Measurements from ENCODE around the gene KPNA4. TPM values are rescaled to one million over a fixed set of nuclear protein-coding genes. Genes with fewer than 3 reads are reported as not detected.
"Not testable (repeated sequence)": the region's sequence is repeated elsewhere in the genome, so short reads cannot be mapped to it uniquely, and the experiment has no call there.

The KPNA4 gene
- total RNA-seq, 4 donors from 2014 or later: 23.0 to 27.7 (median 24.6) TPM

DNA sequence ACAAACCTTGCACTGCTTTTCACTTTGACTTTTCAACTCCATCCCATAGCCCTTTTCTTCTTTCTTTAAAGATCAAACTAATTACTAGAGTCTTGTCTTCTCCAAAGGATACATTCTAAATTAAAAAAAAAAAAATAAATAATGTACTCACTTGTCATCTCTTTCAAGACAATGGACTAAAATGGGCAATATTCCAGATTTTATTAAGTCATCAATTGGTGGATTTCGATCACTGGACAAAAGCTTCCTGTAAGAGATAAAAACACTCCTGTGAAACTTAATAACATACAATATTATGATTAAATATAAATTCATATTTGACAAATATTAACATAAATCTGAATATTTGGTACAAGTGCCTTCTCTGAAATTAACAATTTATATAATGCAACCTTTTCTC is 34.1 kb downstream of the KPNA4 start:
- intact Hi-C loops (cut with DNase I; ENCODE audit: low total_unique reads): no loop called here
- H3K4me3 ChIP-seq (ENCODE audit: low read depth, poor library complexity, severe bottlenecking): no peak overlapping the region
- TF ChIP-seq POLR2A (IDR thresholded peaks at IDR 0.05): no peak
- TF ChIP-seq, protein P1, sequence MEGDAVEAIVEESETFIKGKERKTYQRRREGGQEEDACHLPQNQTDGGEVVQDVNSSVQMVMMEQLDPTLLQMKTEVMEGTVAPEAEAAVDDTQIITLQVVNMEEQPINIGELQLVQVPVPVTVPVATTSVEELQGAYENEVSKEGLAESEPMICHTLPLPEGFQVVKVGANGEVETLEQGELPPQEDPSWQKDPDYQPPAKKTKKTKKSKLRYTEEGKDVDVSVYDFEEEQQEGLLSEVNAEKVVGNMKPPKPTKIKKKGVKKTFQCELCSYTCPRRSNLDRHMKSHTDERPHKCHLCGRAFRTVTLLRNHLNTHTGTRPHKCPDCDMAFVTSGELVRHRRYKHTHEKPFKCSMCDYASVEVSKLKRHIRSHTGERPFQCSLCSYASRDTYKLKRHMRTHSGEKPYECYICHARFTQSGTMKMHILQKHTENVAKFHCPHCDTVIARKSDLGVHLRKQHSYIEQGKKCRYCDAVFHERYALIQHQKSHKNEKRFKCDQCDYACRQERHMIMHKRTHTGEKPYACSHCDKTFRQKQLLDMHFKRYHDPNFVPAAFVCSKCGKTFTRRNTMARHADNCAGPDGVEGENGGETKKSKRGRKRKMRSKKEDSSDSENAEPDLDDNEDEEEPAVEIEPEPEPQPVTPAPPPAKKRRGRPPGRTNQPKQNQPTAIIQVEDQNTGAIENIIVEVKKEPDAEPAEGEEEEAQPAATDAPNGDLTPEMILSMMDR (IDR thresholded peaks at IDR 0.05): no peak
- no peak for DNase-seq (ENCODE audit: low spot score in 2 of 2)
- 69 to 84% methylated on average over 1 of the region's 1 CpG for WGBS, 2 donors

DNA sequence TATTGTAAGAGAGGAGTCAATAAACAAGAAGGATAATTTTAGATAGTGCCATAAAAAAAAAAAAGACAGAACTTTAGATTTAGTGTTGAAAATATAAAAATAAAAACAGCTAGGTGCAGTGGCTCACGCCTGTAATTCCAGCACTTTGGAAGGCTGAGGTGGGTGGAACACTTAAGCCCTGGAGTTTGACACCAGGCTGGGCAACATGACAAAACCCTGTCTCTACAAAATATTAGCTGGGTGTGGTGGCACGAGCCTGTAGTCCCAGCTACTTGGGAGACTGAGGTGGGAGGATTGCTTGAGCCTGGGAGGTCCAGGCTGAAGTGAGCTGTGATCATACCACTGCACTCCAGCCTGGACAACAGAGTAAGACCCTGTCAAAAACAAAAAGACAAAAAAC is 49.0 kb downstream of the KPNA4 start:
- intact Hi-C loops (cut with DNase I; ENCODE audit: low total_unique reads); DNase-seq (ENCODE audit: low spot score in 2 of 2); H3K4me3 ChIP-seq (ENCODE audit: low read depth, poor library complexity, severe bottlenecking): not testable (repeated sequence)
- WGBS, 2 donors: 42 to 69% methylated on average over 2 of the region's 2 CpGs

DNA sequence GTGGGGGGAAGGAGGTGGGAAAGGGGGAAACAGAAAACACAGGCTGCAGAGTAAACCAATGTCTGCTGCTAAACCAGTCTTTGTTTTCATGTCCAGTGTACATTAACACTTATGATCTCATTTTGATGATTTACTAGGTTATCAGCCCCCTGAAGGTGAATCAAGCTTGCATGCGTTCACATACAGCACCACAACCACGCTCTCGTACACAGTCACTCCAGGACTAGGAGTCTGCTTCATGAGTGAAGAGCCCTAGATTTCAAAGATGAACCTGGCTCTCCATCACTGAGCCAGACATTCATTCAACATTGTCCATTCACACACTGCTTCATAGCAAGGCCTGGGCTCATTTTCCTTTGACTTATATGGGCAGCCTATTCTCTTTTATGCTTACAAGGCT is 64.0 kb downstream of the KPNA4 start:
- no peak overlapping the region for H3K4me3 ChIP-seq (ENCODE audit: low read depth, poor library complexity, severe bottlenecking)
- WGBS, 2 donors: 93 to 94% methylated on average over 3 of the region's 3 CpGs
- no peak for DNase-seq (ENCODE audit: low spot score in 2 of 2)
- TF ChIP-seq, protein P1 (IDR thresholded peaks at IDR 0.05): no peak
- no peak for TF ChIP-seq POLR2A (IDR thresholded peaks at IDR 0.05)
- intact Hi-C loops (cut with DNase I; ENCODE audit: low total_unique reads): no loop called here

DNA sequence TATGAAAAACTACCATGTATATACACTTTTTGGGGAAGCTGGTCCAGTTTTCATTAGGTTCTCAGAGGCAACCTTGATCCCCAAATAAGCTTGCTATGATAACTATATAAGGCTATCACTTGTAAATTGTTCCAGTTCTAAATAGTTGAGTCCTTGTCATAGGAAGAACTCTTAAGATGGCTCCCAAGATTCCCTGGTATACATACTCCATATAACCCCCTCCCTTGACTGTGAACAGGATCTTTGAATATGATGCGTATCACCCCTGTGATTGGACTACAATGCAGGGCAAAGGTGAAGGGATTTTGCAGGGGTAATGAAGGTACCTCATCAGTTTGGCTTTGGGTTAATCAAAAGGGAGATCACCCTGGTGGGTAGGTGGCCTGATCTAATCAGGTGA is 67.2 kb downstream of the KPNA4 start:
- TF ChIP-seq POLR2A (IDR thresholded peaks at IDR 0.05): no peak
- TF ChIP-seq, protein P1 (IDR thresholded peaks at IDR 0.05): no peak
- intact Hi-C loops (cut with DNase I; ENCODE audit: low total_unique reads): no loop called here
- DNase-seq (ENCODE audit: low spot score in 2 of 2): no peak
- 100% methylated on average over 1 of the region's 1 CpG for WGBS, 2 donors
- no peak overlapping the region for H3K4me3 ChIP-seq (ENCODE audit: low read depth, poor library complexity, severe bottlenecking)

DNA sequence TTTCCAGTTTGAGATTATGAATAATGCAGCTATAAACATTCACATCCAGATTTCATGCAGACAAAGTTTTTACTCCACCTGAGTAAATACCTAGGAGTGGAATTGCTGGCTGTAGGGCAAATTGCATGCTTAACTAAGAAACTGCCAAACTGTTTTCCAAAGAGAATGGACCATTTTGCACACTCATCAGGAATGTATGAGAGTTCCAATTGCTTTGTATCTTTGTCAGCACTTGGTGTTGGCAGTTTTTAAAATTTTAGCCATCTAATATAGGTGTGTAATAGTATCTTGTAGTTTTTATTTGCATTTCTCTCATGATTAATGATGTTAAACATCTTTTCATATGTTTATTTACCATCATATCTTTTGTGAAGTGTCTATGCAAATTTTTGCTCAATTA is 75.2 kb downstream of the KPNA4 start:
- DNase-seq (ENCODE audit: low spot score in 2 of 2): no peak
- no peak overlapping the region for H3K4me3 ChIP-seq (ENCODE audit: low read depth, poor library complexity, severe bottlenecking)
- intact Hi-C loops (cut with DNase I; ENCODE audit: low total_unique reads): no loop called here
- TF ChIP-seq POLR2A (IDR thresholded peaks at IDR 0.05): no peak

DNA sequence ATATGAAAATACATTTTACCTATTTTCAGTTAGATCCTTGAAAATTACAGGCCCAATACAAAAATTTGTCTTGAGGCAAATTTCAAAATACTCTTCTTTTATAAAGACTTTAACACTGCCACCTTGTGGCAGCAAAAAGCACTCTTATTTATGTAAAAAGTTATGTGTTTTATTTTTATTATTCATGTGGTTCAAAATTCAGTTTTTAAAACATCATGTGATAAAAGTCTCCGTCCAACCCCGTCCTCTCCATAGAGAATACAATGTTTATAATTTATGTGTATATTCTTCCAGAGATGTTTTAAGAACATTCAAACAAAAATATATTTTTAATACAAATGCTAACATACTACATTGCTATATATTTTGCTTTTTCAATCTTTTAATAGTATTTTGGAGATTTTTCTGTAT is 78.9 kb downstream of the KPNA4 start:
- H3K4me3 ChIP-seq (ENCODE audit: low read depth, poor library complexity, severe bottlenecking): no peak overlapping the region
- intact Hi-C loops (cut with DNase I; ENCODE audit: low total_unique reads): no loop called here
- no peak for DNase-seq (ENCODE audit: low spot score in 2 of 2)
- no peak for TF ChIP-seq POLR2A (IDR thresholded peaks at IDR 0.05)
- TF ChIP-seq, protein P1 (IDR thresholded peaks at IDR 0.05): no peak
- WGBS, 2 donors: 3 to 4% methylated on average over 2 of the region's 2 CpGs

DNA sequence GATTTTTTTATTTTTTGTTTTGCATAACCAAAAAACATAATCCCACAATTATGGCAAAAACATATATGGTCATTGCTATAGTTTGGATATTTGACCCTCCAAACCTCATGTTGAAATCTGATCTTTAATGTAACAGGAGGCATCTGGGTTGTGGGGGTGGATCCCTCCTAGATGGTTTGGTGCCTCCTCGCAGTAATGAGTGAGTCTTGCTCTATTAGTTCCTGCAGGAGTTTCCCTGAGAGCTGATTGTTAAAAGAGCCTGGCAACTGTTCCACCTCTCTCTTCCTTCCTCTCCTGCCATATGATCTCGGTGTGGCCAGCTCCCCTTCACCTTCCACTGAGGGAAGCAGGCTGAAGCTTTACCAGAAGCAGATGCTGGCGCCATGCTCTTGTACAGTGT is 82.6 kb downstream of the KPNA4 start:
- no peak for TF ChIP-seq POLR2A (IDR thresholded peaks at IDR 0.05)
- TF ChIP-seq, protein P1 (IDR thresholded peaks at IDR 0.05): no peak
- H3K4me3 ChIP-seq (ENCODE audit: low read depth, poor library complexity, severe bottlenecking): no peak overlapping the region
- DNase-seq (ENCODE audit: low spot score in 2 of 2): no peak
- intact Hi-C loops (cut with DNase I; ENCODE audit: low total_unique reads): no loop called here
- 70 to 74% methylated on average over 3 of the region's 3 CpGs for WGBS, 2 donors
